ENCODE measurements around the gene ODF4.

DNA sequence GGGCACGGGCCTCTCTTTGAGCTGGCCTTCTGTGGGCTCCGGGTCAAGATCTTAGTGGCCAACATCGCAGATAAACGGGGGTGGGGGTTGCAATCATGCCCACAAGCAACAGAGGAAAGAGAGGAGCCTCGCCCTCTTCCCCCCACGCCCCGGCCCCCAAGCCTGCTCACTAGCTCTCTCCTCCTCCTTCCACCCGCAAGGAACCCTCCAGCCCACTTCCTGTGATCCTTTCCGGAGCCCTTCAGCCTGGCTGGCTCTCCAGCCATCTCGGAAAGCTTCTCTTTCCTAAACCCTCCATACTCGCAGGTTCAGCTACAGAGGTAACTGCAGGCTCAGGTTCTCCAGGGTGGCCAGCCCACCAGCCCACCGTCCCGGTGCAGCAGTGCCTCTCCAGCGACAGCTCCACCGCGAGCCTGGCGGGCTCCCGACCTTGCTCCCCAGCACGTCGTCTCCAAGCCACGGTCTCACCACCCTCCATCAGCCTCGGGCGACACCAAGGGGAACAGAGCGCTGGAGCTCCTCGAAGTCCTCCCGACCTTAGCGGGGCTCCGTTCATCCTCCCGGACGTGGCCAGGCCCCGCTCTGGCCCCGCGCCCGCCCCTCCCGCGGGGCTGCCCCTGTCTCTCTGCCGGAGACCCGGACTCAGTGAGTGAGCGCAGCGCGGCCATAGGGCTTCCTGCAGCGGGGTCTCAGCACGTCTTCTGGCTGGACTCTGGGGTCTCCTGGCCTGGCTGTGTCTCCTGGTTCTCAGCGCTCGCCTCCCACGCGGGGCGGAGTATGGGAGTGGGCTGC is 12.9 kb upstream of the ODF4 start:
- TF ChIP-seq, protein P1, sequence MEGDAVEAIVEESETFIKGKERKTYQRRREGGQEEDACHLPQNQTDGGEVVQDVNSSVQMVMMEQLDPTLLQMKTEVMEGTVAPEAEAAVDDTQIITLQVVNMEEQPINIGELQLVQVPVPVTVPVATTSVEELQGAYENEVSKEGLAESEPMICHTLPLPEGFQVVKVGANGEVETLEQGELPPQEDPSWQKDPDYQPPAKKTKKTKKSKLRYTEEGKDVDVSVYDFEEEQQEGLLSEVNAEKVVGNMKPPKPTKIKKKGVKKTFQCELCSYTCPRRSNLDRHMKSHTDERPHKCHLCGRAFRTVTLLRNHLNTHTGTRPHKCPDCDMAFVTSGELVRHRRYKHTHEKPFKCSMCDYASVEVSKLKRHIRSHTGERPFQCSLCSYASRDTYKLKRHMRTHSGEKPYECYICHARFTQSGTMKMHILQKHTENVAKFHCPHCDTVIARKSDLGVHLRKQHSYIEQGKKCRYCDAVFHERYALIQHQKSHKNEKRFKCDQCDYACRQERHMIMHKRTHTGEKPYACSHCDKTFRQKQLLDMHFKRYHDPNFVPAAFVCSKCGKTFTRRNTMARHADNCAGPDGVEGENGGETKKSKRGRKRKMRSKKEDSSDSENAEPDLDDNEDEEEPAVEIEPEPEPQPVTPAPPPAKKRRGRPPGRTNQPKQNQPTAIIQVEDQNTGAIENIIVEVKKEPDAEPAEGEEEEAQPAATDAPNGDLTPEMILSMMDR (IDR thresholded peaks at IDR 0.05) = no peak
- TF ChIP-seq POLR2A (IDR thresholded peaks at IDR 0.05) (no peak), EP300 (IDR thresholded peaks at IDR 0.05) (no peak)

Data from ovary (tissue), 3 donors.